Cortex of kidney (tissue), 1 donor: ENCODE results near the gene ICAM1.
"Not testable (repeated sequence)": the region's sequence is repeated elsewhere in the genome, so short reads cannot be mapped to it uniquely, and the experiment has no call there.

Experiments
- DNase-seq: peaks from one replicate; lab custom pipeline; 2025; lab: John Stamatoyannopoulos, UW

Gene ICAM1

GRCh38 chr19:10241826-10242449 lies 29.0 kb upstream of the ICAM1 start:
- DNase-seq: not testable (repeated sequence)

GRCh38 chr19:10243606-10244005 lies 27.3 kb upstream of the ICAM1 start:
- DNase-seq: no peak

- DNase-seq: no peak
These were observed 25.6 kb upstream of the ICAM1 start for GRCh38 chr19:10245189-10245939.

- no peak for DNase-seq
These were observed 24.4 kb upstream of the ICAM1 start for GRCh38 chr19:10246511-10246910.

- DNase-seq: no peak
These were observed 18.9 kb upstream of the ICAM1 start, which contains the start of gene MRPL4 for GRCh38 chr19:10251792-10252694. TSS of gene MRPL4 (plus strand) at chr19:10252214. CDS start at chr19:10252254, 40 bp downstream.

GRCh38 chr19:10252707-10253106 lies 18.2 kb upstream of the ICAM1 start:
- DNase-seq: no peak

- DNase-seq: no peak
These were observed 16.7 kb upstream of the ICAM1 start for GRCh38 chr19:10254244-10254643.

GRCh38 chr19:10255358-10255757 lies 15.6 kb upstream of the ICAM1 start:
- no peak for DNase-seq

- no peak for DNase-seq
These were observed 14.4 kb upstream of the ICAM1 start for GRCh38 chr19:10256551-10256950.

- DNase-seq: no peak
These were observed 13.8 kb upstream of the ICAM1 start for GRCh38 chr19:10256970-10257615.

GRCh38 chr19:10258080-10258710 lies 12.7 kb upstream of the ICAM1 start:
- DNase-seq: no peak

GRCh38 chr19:10259162-10259905 lies 11.6 kb upstream of the ICAM1 start:
- DNase-seq: no peak

- no peak for DNase-seq
These were observed 10.8 kb upstream of the ICAM1 start for GRCh38 chr19:10260141-10260584.

- no peak for DNase-seq
These were observed 8.1 kb upstream of the ICAM1 start for GRCh38 chr19:10262771-10263170.

GRCh38 chr19:10266706-10267105 lies 4.2 kb upstream of the ICAM1 start:
- no peak for DNase-seq

GRCh38 chr19:10268071-10268470 lies 2.8 kb upstream of the ICAM1 start:
- DNase-seq: no peak

GRCh38 chr19:10269333-10270179 lies 1.4 kb upstream of the ICAM1 start:
- DNase-seq: no peak

GRCh38 chr19:10270180-10270615 lies 722 bp upstream of the ICAM1 start:
- no peak for DNase-seq

- no peak for DNase-seq
These were observed 695 bp downstream of the ICAM1 start for GRCh38 chr19:10271543-10272086.
